HCT116 (cell line): ENCODE data around the gene LMCD1.

Experiments
- CEBPB ChIP-seq: IDR thresholded peaks from 2 replicates; pipeline ENCODE4 v1.6.1; 2012; ENCODE audit warnings: low read depth
- FOSL1 ChIP-seq: IDR thresholded peaks from 2 replicates; pipeline ENCODE4 v1.6.1; 2012; ENCODE audit warnings: low read depth
- POLR2AphosphoS5 ChIP-seq: IDR thresholded peaks from 2 replicates; pipeline ENCODE4 v1.6.1; 2011; ENCODE audit warnings: mild to moderate bottlenecking, low read depth, low read length, moderate library complexity
- RAD21 ChIP-seq: IDR thresholded peaks from 2 replicates; pipeline ENCODE4 v1.6.1; 2012; ENCODE audit warnings: low read depth, mild to moderate bottlenecking
- REST ChIP-seq: IDR thresholded peaks from 2 replicates; pipeline ENCODE4 v1.6.1; 2012; ENCODE audit warnings: low read depth
- SIN3A ChIP-seq: IDR thresholded peaks from 2 replicates; pipeline ENCODE4 v1.6.1; 2012; ENCODE audit warnings: low read depth
- TF ChIP-seq, protein P1 (sequence below), 3 experiments: fragments of 200-600 bp in 1 of 3; sonication (generic) in 1 of 3; IDR thresholded peaks in 2 of 3; conservative IDR thresholded peaks in 1 of 3; 2 replicates each; pipeline ENCODE4 v1.5.1; 2012 to 2017; ENCODE audit warnings: low read depth in 2 of 3, low read length in 2 of 3, antibody characterized with exemption in 1 of 3, borderline replicate concordance in 1 of 3, control low read depth in 1 of 3, mild to moderate bottlenecking in 1 of 3, mixed read lengths in 1 of 3, mixed run types in 1 of 3, moderate library complexity in 1 of 3; ENCODE audit not compliant: insufficient read depth in 1 of 3

DNA sequence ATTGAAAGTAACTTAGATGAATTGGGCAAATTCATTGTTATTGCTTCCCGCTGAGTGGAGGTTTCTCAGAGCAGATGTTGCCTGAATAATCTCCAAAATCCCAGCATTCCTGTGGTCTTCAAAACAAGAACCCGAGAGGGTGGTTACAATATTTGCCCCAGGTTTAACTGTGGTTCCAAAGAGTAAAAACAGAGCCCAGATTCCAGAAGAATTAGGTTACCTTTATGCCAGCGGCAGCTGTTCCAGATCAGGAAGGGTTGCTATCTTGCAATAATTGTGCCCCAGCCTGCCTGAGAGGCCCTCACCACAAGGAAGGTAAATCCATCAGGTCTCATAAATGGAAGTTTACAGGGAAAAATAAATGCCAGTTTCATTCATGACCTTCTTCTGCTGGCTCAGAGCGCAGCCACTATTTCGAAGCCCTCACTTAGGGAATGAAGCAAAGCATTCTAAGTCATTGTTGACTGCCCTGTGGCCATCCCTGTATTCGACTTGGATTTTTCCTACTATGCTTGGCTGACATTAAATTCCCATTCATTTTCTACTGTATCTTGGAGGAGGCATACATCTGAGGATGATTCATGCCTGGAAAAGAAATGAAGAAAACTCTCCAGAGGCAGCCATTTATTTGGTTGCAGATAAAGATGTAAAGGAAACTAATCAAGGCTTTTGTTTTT, 88.4 kb downstream of the LMCD1 start:
- TF ChIP-seq, protein P1, sequence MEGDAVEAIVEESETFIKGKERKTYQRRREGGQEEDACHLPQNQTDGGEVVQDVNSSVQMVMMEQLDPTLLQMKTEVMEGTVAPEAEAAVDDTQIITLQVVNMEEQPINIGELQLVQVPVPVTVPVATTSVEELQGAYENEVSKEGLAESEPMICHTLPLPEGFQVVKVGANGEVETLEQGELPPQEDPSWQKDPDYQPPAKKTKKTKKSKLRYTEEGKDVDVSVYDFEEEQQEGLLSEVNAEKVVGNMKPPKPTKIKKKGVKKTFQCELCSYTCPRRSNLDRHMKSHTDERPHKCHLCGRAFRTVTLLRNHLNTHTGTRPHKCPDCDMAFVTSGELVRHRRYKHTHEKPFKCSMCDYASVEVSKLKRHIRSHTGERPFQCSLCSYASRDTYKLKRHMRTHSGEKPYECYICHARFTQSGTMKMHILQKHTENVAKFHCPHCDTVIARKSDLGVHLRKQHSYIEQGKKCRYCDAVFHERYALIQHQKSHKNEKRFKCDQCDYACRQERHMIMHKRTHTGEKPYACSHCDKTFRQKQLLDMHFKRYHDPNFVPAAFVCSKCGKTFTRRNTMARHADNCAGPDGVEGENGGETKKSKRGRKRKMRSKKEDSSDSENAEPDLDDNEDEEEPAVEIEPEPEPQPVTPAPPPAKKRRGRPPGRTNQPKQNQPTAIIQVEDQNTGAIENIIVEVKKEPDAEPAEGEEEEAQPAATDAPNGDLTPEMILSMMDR (IDR thresholded peaks at IDR 0.05 in 2 of 3, conservative IDR thresholded peaks at IDR 0.05 in 1 of 3; ENCODE audit: borderline replicate concordance in 1 of 3, insufficient read depth in 1 of 3, low read depth in 2 of 3, low read length in 2 of 3) = no peak
- TF ChIP-seq POLR2AphosphoS5 (no peak), RAD21 (no peak), SIN3A (no peak), FOSL1 (no peak), CEBPB (no peak), REST (no peak)
